Osteocyte (in vitro differentiated cells): ENCODE data around the gene ENOX1. TPM values are rescaled to one million over a fixed set of nuclear protein-coding genes. Genes with fewer than 3 reads are reported as not detected.
"Not testable (repeated sequence)": the region's sequence is repeated elsewhere in the genome, so short reads cannot be mapped to it uniquely, and the experiment has no call there.

Source experiments
- DNase-seq: peaks from one replicate; pipeline ENCODE4 v3.0.0; 2021; ENCODE audit warnings: mixed read lengths; ENCODE audit not compliant: unreplicated experiment; ENCODE audit errors: extremely low spot score
- H3K27ac Mint-ChIP-seq: one replicate; pipeline ENCODE4 v1.8.0; 2021; ENCODE audit warnings: mild to moderate bottlenecking, mixed read lengths; ENCODE audit not compliant: unreplicated experiment
- H3K27me3 Mint-ChIP-seq: one replicate; pipeline ENCODE4 v1.8.0; 2021; ENCODE audit warnings: mixed read lengths; ENCODE audit not compliant: unreplicated experiment
- H3K36me3 Mint-ChIP-seq: one replicate; pipeline ENCODE4 v1.8.0; 2021; ENCODE audit warnings: mixed read lengths; ENCODE audit not compliant: unreplicated experiment
- H3K4me1 Mint-ChIP-seq: one replicate; pipeline ENCODE4 v1.8.0; 2021; ENCODE audit warnings: mixed read lengths; ENCODE audit not compliant: unreplicated experiment
- H3K4me3 Mint-ChIP-seq: one replicate; pipeline ENCODE4 v1.8.0; 2021; ENCODE audit warnings: mild to moderate bottlenecking, moderate library complexity, mixed read lengths; ENCODE audit not compliant: unreplicated experiment
- H3K9me3 Mint-ChIP-seq: one replicate; pipeline ENCODE4 v1.8.0; 2021; ENCODE audit warnings: mixed read lengths; ENCODE audit not compliant: unreplicated experiment
- CTCF ChIP-seq: fragments of 200-600 bp; sonication (generic); IDR thresholded peaks from 2 replicates; pipeline ENCODE4 v1.5.0; 2021; ENCODE audit warnings: antibody characterized with exemption, mild to moderate bottlenecking, moderate library complexity
- total RNA-seq: library from RNA; stranded (reverse); gene quantifications from 2 replicates; pipeline ENCODE4 v1.2.1, GENCODE V29; 2021

Gene ENOX1
- total RNA-seq, 1 donor from 2014 or later = 5.9 TPM

- no peaks in the 10 kb centered on the region for H3K27me3 Mint-ChIP-seq
- TF ChIP-seq CTCF = no peak
- H3K4me1 Mint-ChIP-seq = peaks cover 13% of the 10 kb centered on the region
- H3K36me3 Mint-ChIP-seq = peaks cover 4% of the 10 kb centered on the region
- DNase-seq = no peak
- H3K4me3 Mint-ChIP-seq = no peak overlapping the region
- H3K27ac Mint-ChIP-seq = no peak overlapping the region
- H3K9me3 Mint-ChIP-seq = no peaks in the 10 kb centered on the region
These were observed 430.2 kb downstream of the ENOX1 start for GRCh38 chr13:43356567-43356966.

GRCh38 chr13:43355774-43356173 is 431.0 kb downstream of the ENOX1 start:
- H3K4me1 Mint-ChIP-seq = peaks cover 12% of the 10 kb centered on the region
- no peak for TF ChIP-seq CTCF
- DNase-seq = no peak
- no peak overlapping the region for H3K4me3 Mint-ChIP-seq
- H3K27me3 Mint-ChIP-seq = no peaks in the 10 kb centered on the region
- H3K27ac Mint-ChIP-seq = no peak overlapping the region
- peaks cover 3% of the 10 kb centered on the region for H3K36me3 Mint-ChIP-seq
- H3K9me3 Mint-ChIP-seq = no peaks in the 10 kb centered on the region

- Mint-ChIP-seq H3K27ac (no peak overlapping the region), H3K9me3 (no peaks in the 10 kb centered on the region), H3K27me3 (no peaks in the 10 kb centered on the region), H3K36me3 (peaks cover 2% of the 10 kb centered on the region), H3K4me1 (peaks cover 10% of the 10 kb centered on the region), H3K4me3 (no peak overlapping the region)
- no peak for TF ChIP-seq CTCF
- DNase-seq = no peak
These were observed 432.4 kb downstream of the ENOX1 start for GRCh38 chr13:43354153-43354945.

GRCh38 chr13:43353631-43354030 is 433.1 kb downstream of the ENOX1 start:
- Mint-ChIP-seq H3K27me3 (no peaks in the 10 kb centered on the region), H3K36me3 (peaks cover 2% of the 10 kb centered on the region), H3K4me3 (no peak overlapping the region), H3K4me1 (peaks cover 10% of the 10 kb centered on the region), H3K27ac (no peak overlapping the region), H3K9me3 (no peaks in the 10 kb centered on the region)
- TF ChIP-seq CTCF = no peak
- no peak for DNase-seq

GRCh38 chr13:43351612-43352011 is 435.2 kb downstream of the ENOX1 start:
- H3K9me3 Mint-ChIP-seq, H3K27ac Mint-ChIP-seq: not testable (repeated sequence)

More at GRCh38 chr13:43351612-43352011, 435.2 kb downstream of the ENOX1 start:
- H3K36me3 Mint-ChIP-seq, H3K4me1 Mint-ChIP-seq, DNase-seq, H3K4me3 Mint-ChIP-seq, H3K27me3 Mint-ChIP-seq: not testable (repeated sequence)
